ENCODE data around the gene WDR59.

DNA sequence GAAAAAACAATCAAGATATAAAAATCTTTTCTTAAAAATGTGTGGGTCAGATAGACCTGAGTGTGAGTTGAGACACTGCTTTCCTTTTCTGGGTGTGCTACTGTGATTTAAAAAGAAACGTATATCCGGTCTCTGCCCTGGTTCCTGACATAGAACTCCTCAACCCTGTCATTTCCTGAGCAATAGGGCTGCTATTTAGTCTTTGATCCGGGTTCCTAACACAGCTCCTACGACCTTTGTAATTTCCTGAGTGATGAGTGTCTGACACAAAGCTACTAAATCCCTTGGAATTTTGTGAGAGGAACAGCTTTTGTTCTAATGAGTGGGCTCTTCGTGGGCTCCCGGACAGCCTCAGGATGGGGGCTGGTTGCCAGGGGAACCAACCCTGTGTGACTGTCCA, 116.4 kb downstream of the WDR59 start:
- TF ChIP-seq, protein P1, sequence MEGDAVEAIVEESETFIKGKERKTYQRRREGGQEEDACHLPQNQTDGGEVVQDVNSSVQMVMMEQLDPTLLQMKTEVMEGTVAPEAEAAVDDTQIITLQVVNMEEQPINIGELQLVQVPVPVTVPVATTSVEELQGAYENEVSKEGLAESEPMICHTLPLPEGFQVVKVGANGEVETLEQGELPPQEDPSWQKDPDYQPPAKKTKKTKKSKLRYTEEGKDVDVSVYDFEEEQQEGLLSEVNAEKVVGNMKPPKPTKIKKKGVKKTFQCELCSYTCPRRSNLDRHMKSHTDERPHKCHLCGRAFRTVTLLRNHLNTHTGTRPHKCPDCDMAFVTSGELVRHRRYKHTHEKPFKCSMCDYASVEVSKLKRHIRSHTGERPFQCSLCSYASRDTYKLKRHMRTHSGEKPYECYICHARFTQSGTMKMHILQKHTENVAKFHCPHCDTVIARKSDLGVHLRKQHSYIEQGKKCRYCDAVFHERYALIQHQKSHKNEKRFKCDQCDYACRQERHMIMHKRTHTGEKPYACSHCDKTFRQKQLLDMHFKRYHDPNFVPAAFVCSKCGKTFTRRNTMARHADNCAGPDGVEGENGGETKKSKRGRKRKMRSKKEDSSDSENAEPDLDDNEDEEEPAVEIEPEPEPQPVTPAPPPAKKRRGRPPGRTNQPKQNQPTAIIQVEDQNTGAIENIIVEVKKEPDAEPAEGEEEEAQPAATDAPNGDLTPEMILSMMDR (optimal IDR thresholded peaks at IDR 0.05 in 1 of 3, IDR thresholded peaks at IDR 0.05 in 1 of 3, conservative IDR thresholded peaks at IDR 0.05 in 1 of 3; ENCODE audit: extremely low read depth in 1 of 3, insufficient read depth in 2 of 3, low read length in 3 of 3): no peak
- TF ChIP-seq EZH2 (IDR thresholded peaks at IDR 0.05; ENCODE audit: low read length): no peak

All from keratinocyte (primary cell).